Lower lobe of right lung (tissue), 2 donors: ENCODE measurements around the gene STIL. TPM values are rescaled to one million over a fixed set of nuclear protein-coding genes. Genes with fewer than 3 reads are reported as not detected.

Experiments
- ATAC-seq, 2 donors: fragments of 200-7000 bp; cut with Tn5 transposase; one replicate each; pipeline ENCODE4 v1.9.1; 2020 to 2022; ENCODE audit warnings: mild to moderate bottlenecking in 2 of 2, moderate library complexity in 2 of 2
- DNase-seq: peaks from one replicate; pipeline ENCODE4 v3.0.0-alpha.2; 2020
- H3K27ac ChIP-seq: fragments of 200-600 bp; one replicate; pipeline ENCODE4 v1.8.0; 2022
- H3K27me3 ChIP-seq: fragments of 200-600 bp; one replicate; pipeline ENCODE4 v1.8.0; 2022; ENCODE audit warnings: low read depth
- H3K36me3 ChIP-seq: fragments of 200-600 bp; one replicate; pipeline ENCODE4 v1.8.0; 2022; ENCODE audit warnings: mild to moderate bottlenecking
- H3K4me1 ChIP-seq: fragments of 200-600 bp; one replicate; pipeline ENCODE4 v1.8.0; 2022
- H3K4me3 ChIP-seq: fragments of 200-600 bp; one replicate; pipeline ENCODE4 v1.8.0; 2022; ENCODE audit warnings: mild to moderate bottlenecking
- H3K9me3 ChIP-seq: fragments of 200-600 bp; one replicate; pipeline ENCODE4 v1.8.0; 2022
- intact Hi-C: fragments of 100-400 bp; cut with DNase I; formaldehyde crosslinking; loops from one replicate; pipeline ENCODE4 v1.11.0; 2022
- total RNA-seq: library from RNA; stranded (reverse); fragmentation: NEBNext Ultra II Directional; extraction: Animal tissue kit (Norgen Biotek cat#: 25700); gene quantifications from one replicate; pipeline ENCODE4 v1.2.1, GENCODE V29; 2021
- TF ChIP-seq, protein P1 (sequence below): fragments of 200-600 bp; IDR thresholded peaks from one replicate; pipeline ENCODE4 v1.8.0; 2022; ENCODE audit warnings: antibody characterized with exemption, mild to moderate bottlenecking
- donor health status: DM: no; HTN: yes; CAD: no; lungs with severe emphysema.

Gene STIL
- total RNA-seq, 1 donor from 2014 or later, result 1.6 TPM

DNA sequence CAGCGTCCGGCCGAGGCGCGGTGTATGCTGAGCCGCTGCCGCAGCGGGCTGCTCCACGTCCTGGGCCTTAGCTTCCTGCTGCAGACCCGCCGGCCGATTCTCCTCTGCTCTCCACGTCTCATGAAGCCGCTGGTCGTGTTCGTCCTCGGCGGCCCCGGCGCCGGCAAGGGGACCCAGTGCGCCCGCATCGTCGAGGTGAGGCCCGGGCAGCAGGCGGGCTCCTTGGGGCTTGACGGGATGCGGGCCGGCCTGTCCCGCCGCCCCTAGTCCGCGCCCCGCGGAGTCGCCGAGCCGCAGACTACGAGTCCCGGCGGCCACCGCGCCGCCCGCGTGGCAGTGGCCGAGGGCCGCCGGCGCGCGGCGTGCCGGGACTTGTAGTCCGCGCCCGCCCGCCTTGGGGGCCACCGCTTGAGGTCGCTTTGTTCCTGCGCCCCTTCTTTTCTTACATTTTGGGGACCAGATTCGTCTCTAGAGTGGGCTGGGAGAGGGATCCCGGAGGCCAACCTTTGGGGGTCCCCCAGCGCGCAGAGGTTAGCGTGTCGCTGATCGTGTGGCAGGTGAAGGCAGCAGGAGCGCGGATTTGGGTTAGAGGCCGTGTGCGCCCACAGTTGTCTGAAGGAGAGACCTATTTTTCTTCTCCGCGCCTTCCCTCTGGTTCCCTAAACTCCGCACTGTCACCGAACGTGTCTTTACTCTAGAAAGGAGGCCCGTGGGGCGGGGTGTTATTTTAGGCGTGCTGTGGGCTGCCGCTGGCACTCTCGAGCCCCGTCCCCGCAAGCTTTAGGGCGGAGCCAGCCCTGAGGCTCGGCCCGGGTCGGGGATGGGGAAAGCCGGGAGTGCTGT is 20.2 kb upstream of the STIL start:
- intact Hi-C loops, result no loop called here
- peak; percentile 89 for DNase-seq

DNA sequence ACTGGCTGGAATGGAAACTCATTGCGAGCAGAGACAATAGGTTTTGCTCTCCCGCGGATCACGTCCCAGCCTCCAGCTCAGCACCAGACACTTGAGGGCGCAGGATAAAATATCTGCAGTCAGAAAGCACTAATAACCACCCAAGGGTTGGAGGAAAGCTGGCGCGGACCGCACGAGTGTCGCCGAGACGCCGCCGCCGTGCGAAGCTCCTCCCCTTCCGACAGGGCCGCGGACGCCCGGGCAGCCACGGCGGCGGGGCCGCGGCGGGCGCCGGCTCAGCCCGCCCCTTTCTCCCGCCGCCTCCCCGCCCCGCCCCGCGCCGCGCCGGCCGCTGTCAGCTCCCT is 19.6 kb upstream of the STIL start, which contains the start of gene CMPK1:
CMPK1 (plus strand) TSS at position 213 of the 344 bp plus-strand sequence. CDS start 156 bp downstream, outside the sequence.
- DNase-seq (peak; percentile 90), ATAC-seq (peak; percentile 91 to 93)
- intact Hi-C loops, result no loop called here
- Histone ChIP-seq H3K27ac (peak within 1 kb of the TSS; percentile 96), H3K4me1 (peaks cover 30% of the 10 kb centered on the region), H3K36me3 (no peaks in the 10 kb centered on the region), H3K4me3 (peak within 1 kb of the TSS; percentile 91), H3K9me3 (no peaks in the 10 kb centered on the region), H3K27me3 (no peaks in the 10 kb centered on the region)
- TF ChIP-seq, protein P1, sequence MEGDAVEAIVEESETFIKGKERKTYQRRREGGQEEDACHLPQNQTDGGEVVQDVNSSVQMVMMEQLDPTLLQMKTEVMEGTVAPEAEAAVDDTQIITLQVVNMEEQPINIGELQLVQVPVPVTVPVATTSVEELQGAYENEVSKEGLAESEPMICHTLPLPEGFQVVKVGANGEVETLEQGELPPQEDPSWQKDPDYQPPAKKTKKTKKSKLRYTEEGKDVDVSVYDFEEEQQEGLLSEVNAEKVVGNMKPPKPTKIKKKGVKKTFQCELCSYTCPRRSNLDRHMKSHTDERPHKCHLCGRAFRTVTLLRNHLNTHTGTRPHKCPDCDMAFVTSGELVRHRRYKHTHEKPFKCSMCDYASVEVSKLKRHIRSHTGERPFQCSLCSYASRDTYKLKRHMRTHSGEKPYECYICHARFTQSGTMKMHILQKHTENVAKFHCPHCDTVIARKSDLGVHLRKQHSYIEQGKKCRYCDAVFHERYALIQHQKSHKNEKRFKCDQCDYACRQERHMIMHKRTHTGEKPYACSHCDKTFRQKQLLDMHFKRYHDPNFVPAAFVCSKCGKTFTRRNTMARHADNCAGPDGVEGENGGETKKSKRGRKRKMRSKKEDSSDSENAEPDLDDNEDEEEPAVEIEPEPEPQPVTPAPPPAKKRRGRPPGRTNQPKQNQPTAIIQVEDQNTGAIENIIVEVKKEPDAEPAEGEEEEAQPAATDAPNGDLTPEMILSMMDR, result no peak

More for the DNA sequence above, 20.2 kb upstream of the STIL start:
- TF ChIP-seq, protein P1, result no peak
- Histone ChIP-seq H3K27me3 (no peaks in the 10 kb centered on the region), H3K4me1 (peaks cover 30% of the 10 kb centered on the region), H3K36me3 (no peaks in the 10 kb centered on the region), H3K4me3 (peak overlapping the region; percentile 91), H3K27ac (peak overlapping the region; percentile 96), H3K9me3 (no peaks in the 10 kb centered on the region)
- ATAC-seq, result peak; percentile 96 to 98

GRCh38 chr1:47332779-47333577 is 19.0 kb upstream of the STIL start:
- Histone ChIP-seq H3K4me3 (peak overlapping the region; percentile 91), H3K9me3 (no peaks in the 10 kb centered on the region), H3K36me3 (no peaks in the 10 kb centered on the region), H3K4me1 (peaks cover 30% of the 10 kb centered on the region), H3K27ac (peak overlapping the region; percentile 96), H3K27me3 (no peaks in the 10 kb centered on the region)
- TF ChIP-seq, protein P1, result no peak
- no peak for DNase-seq
- no peak for ATAC-seq
- intact Hi-C loops, result no loop called here

DNA sequence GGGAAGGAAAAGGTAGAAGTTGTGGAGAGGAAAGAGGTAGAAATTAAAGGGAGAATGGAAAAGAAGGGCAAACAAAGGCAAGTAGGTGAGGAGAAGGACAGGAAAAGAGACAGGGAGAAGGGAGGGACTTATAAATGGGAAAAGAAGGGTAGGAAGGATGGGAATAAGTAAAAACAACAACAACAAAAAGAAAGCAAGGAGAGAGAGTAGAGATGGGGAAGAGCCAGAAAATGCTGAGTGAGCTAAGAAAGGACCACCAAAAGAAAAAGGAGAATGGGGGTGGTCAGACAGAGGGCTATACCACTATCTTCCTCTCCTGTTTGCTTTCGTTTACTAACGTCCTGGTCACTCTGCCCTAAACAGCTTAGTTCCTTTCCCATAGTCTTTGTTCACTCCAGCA is 17.9 kb upstream of the STIL start:
- Histone ChIP-seq H3K4me3 (no peak overlapping the region), H3K9me3 (no peaks in the 10 kb centered on the region), H3K27me3 (no peaks in the 10 kb centered on the region), H3K27ac (no peak overlapping the region), H3K4me1 (peaks cover 30% of the 10 kb centered on the region), H3K36me3 (no peaks in the 10 kb centered on the region)
- TF ChIP-seq, protein P1, result no peak
- no peak for DNase-seq
- intact Hi-C loops, result no loop called here
- ATAC-seq, result no peak

- TF ChIP-seq, protein P1, result no peak
- Histone ChIP-seq H3K9me3 (no peaks in the 10 kb centered on the region), H3K4me1 (peaks cover 16% of the 10 kb centered on the region), H3K4me3 (no peak overlapping the region), H3K27ac (no peak overlapping the region), H3K27me3 (no peaks in the 10 kb centered on the region), H3K36me3 (no peaks in the 10 kb centered on the region)
- no peak for ATAC-seq
- no peak for DNase-seq
- intact Hi-C loops, result no loop called here
These were observed 16.3 kb upstream of the STIL start for GRCh38 chr1:47330212-47330611.
